ENCODE measurements around the gene ACIN1.

ACIN1 gene

GRCh38 chr14:23056956-23057756, 37.8 kb downstream of the ACIN1 start, which contains the start of gene CDH24:
Gene CDH24 (minus strand): TSS chr14:23057520. CDS start chr14:23055733, 1,787 bp downstream.
- DNase-seq = no peak

GRCh38 chr14:23056145-23056955, 38.6 kb downstream of the ACIN1 start:
- DNase-seq = no peak

- DNase-seq = no peak
Observed at GRCh38 chr14:23055621-23056144, 39.3 kb downstream of the ACIN1 start.

- DNase-seq = no peak
Observed at GRCh38 chr14:23055147-23055550, 39.8 kb downstream of the ACIN1 start.

- DNase-seq = no peak
Observed at GRCh38 chr14:23054000-23054811, 40.7 kb downstream of the ACIN1 start.

GRCh38 chr14:23053426-23053825, 41.5 kb downstream of the ACIN1 start:
- DNase-seq = no peak

GRCh38 chr14:23052671-23053070, 42.3 kb downstream of the ACIN1 start:
- no peak for DNase-seq

GRCh38 chr14:23052182-23052623, 42.7 kb downstream of the ACIN1 start:
- no peak for DNase-seq

GRCh38 chr14:23051141-23052057, 43.5 kb downstream of the ACIN1 start:
- DNase-seq = no peak

- no peak for DNase-seq
Observed at GRCh38 chr14:23049011-23049410, 45.9 kb downstream of the ACIN1 start.

- no peak for DNase-seq
Observed at GRCh38 chr14:23047751-23048693, 46.9 kb downstream of the ACIN1 start.

GRCh38 chr14:23047034-23047634, 47.8 kb downstream of the ACIN1 start:
- no peak for DNase-seq

- no peak for DNase-seq
Observed at GRCh38 chr14:23045419-23046357, 49.2 kb downstream of the ACIN1 start.

GRCh38 chr14:23044840-23045239, 50.1 kb downstream of the ACIN1 start:
- DNase-seq = no peak

- DNase-seq = no peak
Observed at GRCh38 chr14:23043754-23044153, 51.2 kb downstream of the ACIN1 start.

- DNase-seq = no peak
Observed at GRCh38 chr14:23043145-23043544, 51.8 kb downstream of the ACIN1 start.

- DNase-seq = no peak
Observed at GRCh38 chr14:23042162-23042965, 52.6 kb downstream of the ACIN1 start, which contains the start of gene PSMB11. Gene PSMB11 (plus strand): TSS chr14:23042212. CDS start chr14:23042226, 14 bp downstream.

- DNase-seq = no peak
Observed at GRCh38 chr14:23041729-23042128, 53.2 kb downstream of the ACIN1 start.
